ENCODE data around the gene SF3B4. TPM values are rescaled to one million over a fixed set of nuclear protein-coding genes. Genes with fewer than 3 reads are reported as not detected.

SF3B4 gene
- total RNA-seq, 4 donors from 2014 or later: 4.4 to 17.4 (median 8.1) TPM

DNA sequence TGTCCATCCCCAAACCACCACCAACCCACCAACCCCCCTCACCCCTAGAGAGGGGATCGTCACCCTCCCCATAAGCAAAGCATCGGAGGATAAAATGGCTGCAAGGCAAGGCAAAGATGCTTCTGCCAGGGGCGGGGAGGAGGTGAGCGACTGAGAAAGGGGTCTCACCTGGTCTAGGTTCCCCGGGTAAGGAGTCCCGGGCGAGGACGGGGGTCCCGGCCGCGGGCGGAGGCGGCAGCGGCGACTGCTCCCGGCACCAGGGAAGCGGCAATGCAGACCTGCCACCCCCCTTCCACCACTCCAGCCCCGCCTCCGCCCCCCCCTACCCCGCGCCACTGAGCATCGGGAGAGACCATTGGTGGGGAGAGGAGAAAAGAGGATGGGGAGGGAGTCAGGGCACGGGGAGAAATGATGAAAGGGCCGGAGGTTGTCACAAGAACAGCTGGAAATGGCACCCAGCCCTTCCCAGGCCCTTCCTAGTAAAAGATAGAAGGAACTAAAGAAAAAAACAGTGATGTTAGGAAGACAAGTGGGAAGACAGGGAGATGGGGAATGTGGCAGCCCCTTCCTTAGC lies 9.9 kb downstream of the SF3B4 start, which contains the start of gene SV2A:
Gene SV2A, minus strand, starts transcription at position 274 of the 574 bp plus-strand sequence. CDS start 4,004 bp downstream, outside the sequence.
- intact Hi-C loops (cut with DNase I; ENCODE audit: low total_unique reads): no loop called here
- Histone ChIP-seq H3K27me3 (peaks cover 11 to 19% (median 13%) of the 10 kb centered on the region in 3 donors), H3K36me3 (peaks cover 0 to 10% of the 10 kb centered on the region in 2 donors), H3K27ac (no peak within 1 kb of the TSS), H3K4me3 (peak within 1 kb of the TSS in 3 of 4 donors; percentile 33 to 44 (median 36)), H3K4me1 (no peaks in the 10 kb centered on the region), H3K9me3 (no peaks in the 10 kb centered on the region)
- TF ChIP-seq, protein P1, sequence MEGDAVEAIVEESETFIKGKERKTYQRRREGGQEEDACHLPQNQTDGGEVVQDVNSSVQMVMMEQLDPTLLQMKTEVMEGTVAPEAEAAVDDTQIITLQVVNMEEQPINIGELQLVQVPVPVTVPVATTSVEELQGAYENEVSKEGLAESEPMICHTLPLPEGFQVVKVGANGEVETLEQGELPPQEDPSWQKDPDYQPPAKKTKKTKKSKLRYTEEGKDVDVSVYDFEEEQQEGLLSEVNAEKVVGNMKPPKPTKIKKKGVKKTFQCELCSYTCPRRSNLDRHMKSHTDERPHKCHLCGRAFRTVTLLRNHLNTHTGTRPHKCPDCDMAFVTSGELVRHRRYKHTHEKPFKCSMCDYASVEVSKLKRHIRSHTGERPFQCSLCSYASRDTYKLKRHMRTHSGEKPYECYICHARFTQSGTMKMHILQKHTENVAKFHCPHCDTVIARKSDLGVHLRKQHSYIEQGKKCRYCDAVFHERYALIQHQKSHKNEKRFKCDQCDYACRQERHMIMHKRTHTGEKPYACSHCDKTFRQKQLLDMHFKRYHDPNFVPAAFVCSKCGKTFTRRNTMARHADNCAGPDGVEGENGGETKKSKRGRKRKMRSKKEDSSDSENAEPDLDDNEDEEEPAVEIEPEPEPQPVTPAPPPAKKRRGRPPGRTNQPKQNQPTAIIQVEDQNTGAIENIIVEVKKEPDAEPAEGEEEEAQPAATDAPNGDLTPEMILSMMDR (IDR thresholded peaks at IDR 0.05 in 4 of 5, conservative IDR thresholded peaks at IDR 0.05 in 1 of 5): no peak
- no peak for TF ChIP-seq POLR2A (IDR thresholded peaks at IDR 0.05)
- in situ Hi-C loops (cut with MboI; ENCODE audit: low sequenced_read_pairs in 4 of 4): no loop called here
- DNase-seq (no peak), ATAC-seq (no peak)

DNA sequence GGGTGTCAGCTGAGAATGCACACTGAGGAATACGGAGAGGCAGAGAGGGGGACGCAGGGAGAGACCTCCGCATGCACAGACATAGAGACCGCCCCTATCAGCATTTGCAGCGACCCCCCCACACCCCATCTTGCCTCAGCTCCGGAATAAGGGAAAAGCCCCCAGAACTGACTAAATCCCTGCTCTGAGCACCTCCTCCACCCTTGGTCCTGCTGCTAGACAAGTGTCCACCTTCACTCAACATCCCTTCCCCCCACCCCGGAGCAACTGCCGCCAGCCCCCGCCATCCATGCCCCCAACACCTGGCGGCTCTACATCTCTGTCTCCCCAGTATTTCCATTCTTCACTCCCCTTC lies 10.7 kb downstream of the SF3B4 start:
- H3K36me3 ChIP-seq: peaks cover 0 to 3% of the 10 kb centered on the region in 2 donors
- H3K27ac ChIP-seq: no peak overlapping the region
- H3K27me3 ChIP-seq: peaks cover 11 to 19% (median 13%) of the 10 kb centered on the region in 3 donors
- TF ChIP-seq POLR2A (IDR thresholded peaks at IDR 0.05): no peak
- TF ChIP-seq, protein P1 (IDR thresholded peaks at IDR 0.05 in 4 of 5, conservative IDR thresholded peaks at IDR 0.05 in 1 of 5): no peak
- no peaks in the 10 kb centered on the region for H3K9me3 ChIP-seq
- intact Hi-C loops (cut with DNase I; ENCODE audit: low total_unique reads): no loop called here
- H3K4me1 ChIP-seq: no peaks in the 10 kb centered on the region
- in situ Hi-C loops (cut with MboI; ENCODE audit: low sequenced_read_pairs in 4 of 4): no loop called here
- H3K4me3 ChIP-seq: no peak overlapping the region
- DNase-seq: no peak
- no peak for ATAC-seq

DNA sequence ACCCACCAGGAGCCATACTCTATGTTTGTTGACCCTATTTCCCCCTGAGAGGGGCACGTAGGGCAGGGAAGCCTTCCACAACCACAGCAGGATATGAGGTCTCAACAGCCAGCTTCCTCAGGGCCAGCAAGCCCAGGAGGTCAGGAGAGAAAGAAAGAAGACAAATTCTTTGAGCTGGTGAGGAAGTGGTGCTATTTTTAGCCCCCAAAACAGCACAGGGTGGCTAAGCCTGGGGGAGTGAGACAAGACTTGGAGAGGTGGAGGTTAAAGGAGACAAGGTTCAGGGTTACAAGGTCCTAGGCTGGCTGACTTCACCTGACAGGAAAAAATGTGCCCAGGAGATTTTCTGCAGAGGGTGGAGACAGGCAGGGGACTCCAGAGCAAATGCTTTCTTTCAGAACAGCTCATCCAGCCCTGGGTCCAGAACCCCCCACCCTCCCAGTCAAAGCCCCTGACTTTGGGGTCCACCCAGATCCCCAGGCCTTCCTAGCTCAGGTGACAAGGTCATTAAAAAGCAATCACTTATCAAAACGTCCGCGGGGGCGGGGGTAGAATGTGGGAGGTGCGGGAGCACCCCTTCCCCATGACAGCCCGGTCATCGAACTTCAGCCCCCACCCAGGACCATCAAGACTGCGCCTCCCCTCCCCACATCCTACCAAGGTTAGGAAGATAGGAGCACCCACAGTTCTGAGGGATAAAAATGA lies 11.3 kb downstream of the SF3B4 start:
- Histone ChIP-seq H3K9me3 (no peaks in the 10 kb centered on the region), H3K27ac (no peak overlapping the region), H3K36me3 (no peaks in the 10 kb centered on the region), H3K4me1 (no peaks in the 10 kb centered on the region), H3K4me3 (no peak overlapping the region), H3K27me3 (peaks cover 11 to 19% (median 13%) of the 10 kb centered on the region in 3 donors)
- ATAC-seq (no peak), DNase-seq (no peak)
- in situ Hi-C loops (cut with MboI; ENCODE audit: low sequenced_read_pairs in 4 of 4) (no loop called here), intact Hi-C loops (cut with DNase I; ENCODE audit: low total_unique reads) (no loop called here)
- TF ChIP-seq, protein P1 (IDR thresholded peaks at IDR 0.05 in 4 of 5, conservative IDR thresholded peaks at IDR 0.05 in 1 of 5): no peak
- TF ChIP-seq POLR2A (IDR thresholded peaks at IDR 0.05): no peak

DNA sequence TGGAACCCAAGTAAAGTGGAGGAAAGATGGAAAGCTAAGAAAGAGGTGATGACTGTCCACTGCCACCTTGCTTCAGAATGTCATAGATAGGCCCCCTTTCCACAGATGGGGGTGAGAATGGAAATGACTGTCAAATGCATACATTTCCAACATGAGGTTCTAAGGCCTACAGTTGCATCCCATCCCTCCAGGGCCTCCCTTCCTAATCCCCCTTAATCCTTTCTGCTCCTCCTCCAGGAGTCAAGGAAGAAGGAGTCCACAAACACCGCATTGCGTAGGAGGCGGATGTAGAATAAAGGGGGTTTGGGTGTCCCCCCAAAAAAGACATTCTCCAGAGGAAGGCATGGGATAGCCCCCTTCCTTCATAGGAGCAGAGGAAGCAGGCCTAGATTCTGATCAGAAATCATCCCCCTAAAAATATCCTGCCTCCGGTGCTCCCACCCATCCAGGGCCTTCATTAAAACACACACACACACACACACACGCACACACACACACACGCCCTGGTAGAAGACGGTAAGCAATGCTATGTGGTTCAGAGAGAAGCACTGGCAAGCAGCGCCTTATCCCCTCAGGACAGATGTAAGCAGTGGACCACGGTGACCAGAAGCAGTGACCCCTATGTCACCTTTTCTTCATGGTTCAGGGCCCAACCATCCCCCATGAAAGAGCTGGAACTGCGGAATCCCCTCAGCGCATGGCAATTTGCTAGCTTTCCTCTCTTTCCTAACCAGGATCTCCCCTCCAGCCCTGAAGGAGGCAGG lies 12.0 kb downstream of the SF3B4 start:
- peaks cover 11 to 19% (median 13%) of the 10 kb centered on the region in 3 donors for H3K27me3 ChIP-seq
- no peaks in the 10 kb centered on the region for H3K4me1 ChIP-seq
- H3K36me3 ChIP-seq: no peaks in the 10 kb centered on the region
- TF ChIP-seq, protein P1 (IDR thresholded peaks at IDR 0.05 in 4 of 5, conservative IDR thresholded peaks at IDR 0.05 in 1 of 5): no peak
- H3K27ac ChIP-seq: no peak overlapping the region
- no peak overlapping the region for H3K4me3 ChIP-seq
- H3K9me3 ChIP-seq: no peaks in the 10 kb centered on the region
- intact Hi-C loops (cut with DNase I; ENCODE audit: low total_unique reads) (no loop called here), in situ Hi-C loops (cut with MboI; ENCODE audit: low sequenced_read_pairs in 4 of 4) (no loop called here)
- ATAC-seq (no peak), DNase-seq (no peak)

Data from gastrocnemius medialis (tissue), 4 donors.